ENCODE data around the gene CACNA2D3. TPM values are rescaled to one million over a fixed set of nuclear protein-coding genes. Genes with fewer than 3 reads are reported as not detected.

Gene CACNA2D3
- polyA plus RNA-seq, 1 donor, result 0.97 TPM

DNA sequence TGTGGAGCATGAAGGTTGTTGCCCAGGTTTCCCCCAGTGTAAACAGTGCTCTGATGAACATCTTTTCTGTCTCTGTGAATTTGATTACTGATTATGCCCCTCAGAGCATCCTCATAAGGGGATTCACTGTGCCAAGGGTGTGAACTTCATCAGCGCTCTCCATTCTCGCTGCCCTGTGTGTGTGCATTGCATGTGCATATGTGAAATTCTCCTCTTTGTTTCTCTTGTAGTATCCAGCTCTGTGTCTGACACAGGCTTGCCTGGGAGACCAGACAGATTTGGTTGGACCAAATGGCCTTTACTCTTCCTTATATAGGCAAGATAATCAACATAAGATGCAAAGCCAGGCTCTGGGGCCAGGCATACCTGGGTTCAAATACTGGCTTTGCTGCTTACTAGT, 21.9 kb downstream of the CACNA2D3 start:
- H3K4me3 ChIP-seq (ENCODE audit: low read length), result no peak overlapping the region
- no CpG with 5 or more reads among the region's 2 CpGs for WGBS (ENCODE audit: insufficient coverage, low lambda C conversion rate)
- no peak for DNase-seq

DNA sequence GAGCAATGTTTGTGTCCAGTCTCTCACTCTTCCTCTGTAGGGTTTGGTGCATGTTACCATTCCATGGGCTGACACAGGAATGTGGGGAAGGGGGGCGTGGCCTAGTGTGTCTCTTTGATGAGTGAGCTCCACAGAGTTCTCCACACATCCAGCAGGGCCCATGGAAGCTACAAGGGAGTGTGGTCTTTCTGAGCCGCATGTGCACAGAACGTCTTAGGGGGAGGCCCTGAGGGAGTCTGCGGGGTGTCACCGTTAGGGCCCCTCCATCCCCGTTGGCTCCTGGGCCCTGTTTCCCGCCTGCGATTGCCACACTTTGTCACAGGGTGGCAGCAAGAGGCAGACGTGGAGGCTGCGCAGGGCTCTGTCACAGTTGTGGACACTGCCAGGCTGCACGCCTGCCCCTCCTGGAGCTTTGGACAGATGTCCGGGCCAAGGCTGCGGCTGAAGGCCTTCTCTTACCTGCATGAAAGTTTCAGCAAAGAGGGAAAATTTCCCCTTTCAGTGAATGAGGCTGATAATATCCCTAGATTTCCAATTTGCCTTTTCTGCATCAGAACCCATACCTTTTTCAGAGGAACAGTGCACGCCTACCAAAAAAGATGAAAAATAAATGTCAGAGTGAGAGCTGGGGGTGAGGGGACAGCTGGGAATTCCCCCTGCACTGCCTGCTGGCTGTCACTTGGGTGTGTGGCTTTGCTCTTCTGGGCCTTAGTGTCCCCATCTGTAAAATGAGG, 24.3 kb downstream of the CACNA2D3 start:
- DNase-seq, result peak in 1 of 2 donors; percentile 4
- Histone ChIP-seq H3K4me3 (ENCODE audit: low read length) (no peak overlapping the region), H3K27ac (ENCODE audit: low read length) (no peak overlapping the region), H3K36me3 (ENCODE audit: control insufficient read depth, insufficient read depth, low read length) (no peaks in the 10 kb centered on the region), H3K9me3 (ENCODE audit: control insufficient read depth, low read depth, low read length) (no peaks in the 10 kb centered on the region), H3K4me1 (ENCODE audit: control insufficient read depth, insufficient read depth, low read length) (no peaks in the 10 kb centered on the region), H3K27me3 (ENCODE audit: control insufficient read depth, insufficient read depth, low read length) (no peaks in the 10 kb centered on the region)
- WGBS (ENCODE audit: insufficient coverage, low lambda C conversion rate), result no CpG with 5 or more reads among the region's 14 CpGs

More for the DNA sequence above, 21.9 kb downstream of the CACNA2D3 start:
- Histone ChIP-seq H3K9me3 (ENCODE audit: control insufficient read depth, low read depth, low read length) (no peaks in the 10 kb centered on the region), H3K4me1 (ENCODE audit: control insufficient read depth, insufficient read depth, low read length) (no peaks in the 10 kb centered on the region), H3K27me3 (ENCODE audit: control insufficient read depth, insufficient read depth, low read length) (no peaks in the 10 kb centered on the region), H3K27ac (ENCODE audit: low read length) (no peak overlapping the region), H3K36me3 (ENCODE audit: control insufficient read depth, insufficient read depth, low read length) (no peaks in the 10 kb centered on the region)

DNA sequence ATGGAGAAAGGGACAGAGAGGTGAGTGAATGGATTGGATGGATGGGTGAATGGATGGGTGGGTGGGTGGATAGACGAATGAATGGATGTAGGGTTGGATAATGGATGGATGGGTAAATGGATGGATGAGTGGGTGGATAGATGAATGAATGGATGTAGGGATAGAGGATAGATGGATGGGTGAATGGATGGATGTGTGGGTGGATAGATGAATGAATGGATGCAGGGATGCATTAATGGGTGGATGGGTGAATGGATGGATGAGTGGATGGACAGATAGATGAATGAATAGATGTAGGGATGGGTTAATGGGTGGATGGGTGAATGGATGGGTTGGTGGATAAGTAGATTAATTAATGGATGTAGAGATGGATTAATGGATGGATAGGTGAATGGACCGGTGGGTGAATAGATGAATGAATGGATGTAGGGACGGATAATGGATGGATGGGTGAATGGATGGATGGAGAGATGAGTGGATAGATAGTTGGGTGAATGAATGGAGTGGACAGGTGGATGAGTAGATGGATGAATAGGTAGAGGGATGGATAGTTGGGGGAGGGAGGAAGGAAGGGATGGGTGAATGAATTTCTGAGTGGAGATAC, 28.6 kb downstream of the CACNA2D3 start:
- Histone ChIP-seq H3K4me1 (ENCODE audit: control insufficient read depth, insufficient read depth, low read length) (no peaks in the 10 kb centered on the region), H3K4me3 (ENCODE audit: low read length) (no peak overlapping the region), H3K9me3 (ENCODE audit: control insufficient read depth, low read depth, low read length) (no peaks in the 10 kb centered on the region), H3K27me3 (ENCODE audit: control insufficient read depth, insufficient read depth, low read length) (no peaks in the 10 kb centered on the region), H3K36me3 (ENCODE audit: control insufficient read depth, insufficient read depth, low read length) (no peaks in the 10 kb centered on the region), H3K27ac (ENCODE audit: low read length) (no peak overlapping the region)
- 93% methylated on average over 3 of the region's 3 CpGs for WGBS (ENCODE audit: insufficient coverage, low lambda C conversion rate)
- DNase-seq, result no peak

DNA sequence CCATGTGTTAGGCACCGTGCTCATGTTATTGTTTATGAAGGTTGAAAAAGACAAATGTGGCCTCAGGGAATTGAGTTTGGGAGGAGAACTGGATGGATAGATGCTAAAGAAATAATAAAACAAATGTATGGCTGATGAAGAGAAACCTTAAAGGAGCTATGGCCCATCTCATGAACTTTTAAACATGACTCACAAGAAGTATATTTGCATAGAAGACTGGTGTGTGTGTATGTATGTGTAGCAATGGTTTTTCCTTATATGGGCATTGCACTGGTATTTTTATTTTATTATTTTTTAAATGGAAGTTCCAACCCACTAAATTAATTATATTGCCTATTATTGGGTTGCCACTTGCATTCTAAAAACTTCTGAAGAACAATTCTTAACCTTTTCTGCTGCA, 31.1 kb downstream of the CACNA2D3 start:
- H3K27me3 ChIP-seq (ENCODE audit: control insufficient read depth, insufficient read depth, low read length), result no peaks in the 10 kb centered on the region
- no peaks in the 10 kb centered on the region for H3K4me1 ChIP-seq (ENCODE audit: control insufficient read depth, insufficient read depth, low read length)
- H3K9me3 ChIP-seq (ENCODE audit: control insufficient read depth, low read depth, low read length), result no peaks in the 10 kb centered on the region
- no peak for DNase-seq
- no peak overlapping the region for H3K27ac ChIP-seq (ENCODE audit: low read length)
- WGBS (ENCODE audit: insufficient coverage, low lambda C conversion rate), result no CpG with 5 or more reads among the region's 1 CpG
- H3K4me3 ChIP-seq (ENCODE audit: low read length), result no peak overlapping the region
- no peaks in the 10 kb centered on the region for H3K36me3 ChIP-seq (ENCODE audit: control insufficient read depth, insufficient read depth, low read length)

DNA sequence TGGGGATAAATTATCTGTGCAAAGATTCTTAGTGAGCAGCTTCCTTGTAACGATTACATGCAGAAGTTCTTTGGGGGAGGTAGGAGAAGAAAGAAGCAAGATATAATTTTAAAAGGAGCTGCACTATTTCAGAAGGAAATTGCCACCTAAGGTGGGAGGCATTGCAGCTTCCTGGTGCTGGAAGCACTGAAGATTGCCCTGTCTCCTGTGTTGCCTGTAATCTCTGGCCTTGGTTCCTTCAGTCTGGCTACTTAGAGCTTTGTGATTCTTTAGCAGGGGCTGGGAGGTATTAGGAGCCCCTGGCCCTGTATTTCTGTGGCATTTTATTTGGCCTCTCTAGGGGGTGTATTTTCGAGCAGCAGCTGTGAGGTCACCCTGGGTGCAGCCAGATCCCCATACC, 35.5 kb downstream of the CACNA2D3 start:
- Histone ChIP-seq H3K27me3 (ENCODE audit: control insufficient read depth, insufficient read depth, low read length) (no peaks in the 10 kb centered on the region), H3K9me3 (ENCODE audit: control insufficient read depth, low read depth, low read length) (no peaks in the 10 kb centered on the region), H3K27ac (ENCODE audit: low read length) (no peak overlapping the region), H3K4me3 (ENCODE audit: low read length) (no peak overlapping the region), H3K36me3 (ENCODE audit: control insufficient read depth, insufficient read depth, low read length) (no peaks in the 10 kb centered on the region), H3K4me1 (ENCODE audit: control insufficient read depth, insufficient read depth, low read length) (no peaks in the 10 kb centered on the region)
- WGBS (ENCODE audit: insufficient coverage, low lambda C conversion rate), result 0% methylated on average over 1 of the region's 2 CpGs
- DNase-seq, result no peak

DNA sequence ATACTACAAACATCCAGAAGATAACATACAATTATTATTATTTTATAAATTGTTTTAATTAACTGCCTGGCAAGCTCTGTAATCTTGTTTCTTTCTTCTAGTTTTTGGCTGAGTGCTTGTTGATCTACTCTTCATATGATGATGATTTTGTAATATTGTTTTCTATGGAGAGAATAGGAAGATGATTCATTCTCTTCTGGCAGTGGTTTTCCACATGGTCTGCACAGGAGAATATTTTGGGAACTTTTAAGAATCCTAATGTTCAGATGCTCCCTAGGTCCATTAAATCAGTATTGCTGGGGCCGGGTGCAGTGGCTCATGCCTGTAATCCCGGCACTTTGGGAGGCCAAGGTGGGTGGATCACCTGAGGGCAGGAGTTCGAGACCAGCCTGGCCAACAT, 37.6 kb downstream of the CACNA2D3 start:
- Histone ChIP-seq H3K36me3 (ENCODE audit: control insufficient read depth, insufficient read depth, low read length) (no peaks in the 10 kb centered on the region), H3K27me3 (ENCODE audit: control insufficient read depth, insufficient read depth, low read length) (no peaks in the 10 kb centered on the region), H3K9me3 (ENCODE audit: control insufficient read depth, low read depth, low read length) (no peaks in the 10 kb centered on the region), H3K4me1 (ENCODE audit: control insufficient read depth, insufficient read depth, low read length) (no peaks in the 10 kb centered on the region), H3K27ac (ENCODE audit: low read length) (no peak overlapping the region), H3K4me3 (ENCODE audit: low read length) (no peak overlapping the region)
- WGBS (ENCODE audit: insufficient coverage, low lambda C conversion rate), result no CpG with 5 or more reads among the region's 3 CpGs
- DNase-seq, result no peak

DNA sequence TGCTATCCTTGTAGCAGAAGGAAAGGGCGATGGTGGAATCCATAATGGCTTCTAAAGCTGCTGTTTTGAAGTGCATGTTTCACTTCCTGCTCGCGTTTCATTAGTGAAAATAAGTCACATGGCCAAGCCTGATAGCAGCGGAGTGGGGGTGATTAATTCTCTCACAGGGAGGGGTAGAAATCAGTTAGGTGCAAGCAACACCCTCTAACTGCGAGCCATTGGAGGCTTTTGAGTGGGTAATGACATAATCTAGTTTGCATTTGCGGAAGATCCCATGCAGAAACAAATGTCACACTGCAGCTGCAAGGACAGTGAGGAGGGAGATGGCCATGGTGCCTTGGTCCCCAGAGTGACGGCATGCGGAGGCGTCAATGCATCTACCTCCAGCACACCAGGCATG, 41.1 kb downstream of the CACNA2D3 start:
- Histone ChIP-seq H3K27me3 (ENCODE audit: control insufficient read depth, insufficient read depth, low read length) (no peaks in the 10 kb centered on the region), H3K4me3 (ENCODE audit: low read length) (no peak overlapping the region), H3K36me3 (ENCODE audit: control insufficient read depth, insufficient read depth, low read length) (no peaks in the 10 kb centered on the region), H3K4me1 (ENCODE audit: control insufficient read depth, insufficient read depth, low read length) (no peaks in the 10 kb centered on the region), H3K9me3 (ENCODE audit: control insufficient read depth, low read depth, low read length) (no peaks in the 10 kb centered on the region), H3K27ac (ENCODE audit: low read length) (no peak overlapping the region)
- DNase-seq, result no peak
- no CpG with 5 or more reads among the region's 9 CpGs for WGBS (ENCODE audit: insufficient coverage, low lambda C conversion rate)

DNA sequence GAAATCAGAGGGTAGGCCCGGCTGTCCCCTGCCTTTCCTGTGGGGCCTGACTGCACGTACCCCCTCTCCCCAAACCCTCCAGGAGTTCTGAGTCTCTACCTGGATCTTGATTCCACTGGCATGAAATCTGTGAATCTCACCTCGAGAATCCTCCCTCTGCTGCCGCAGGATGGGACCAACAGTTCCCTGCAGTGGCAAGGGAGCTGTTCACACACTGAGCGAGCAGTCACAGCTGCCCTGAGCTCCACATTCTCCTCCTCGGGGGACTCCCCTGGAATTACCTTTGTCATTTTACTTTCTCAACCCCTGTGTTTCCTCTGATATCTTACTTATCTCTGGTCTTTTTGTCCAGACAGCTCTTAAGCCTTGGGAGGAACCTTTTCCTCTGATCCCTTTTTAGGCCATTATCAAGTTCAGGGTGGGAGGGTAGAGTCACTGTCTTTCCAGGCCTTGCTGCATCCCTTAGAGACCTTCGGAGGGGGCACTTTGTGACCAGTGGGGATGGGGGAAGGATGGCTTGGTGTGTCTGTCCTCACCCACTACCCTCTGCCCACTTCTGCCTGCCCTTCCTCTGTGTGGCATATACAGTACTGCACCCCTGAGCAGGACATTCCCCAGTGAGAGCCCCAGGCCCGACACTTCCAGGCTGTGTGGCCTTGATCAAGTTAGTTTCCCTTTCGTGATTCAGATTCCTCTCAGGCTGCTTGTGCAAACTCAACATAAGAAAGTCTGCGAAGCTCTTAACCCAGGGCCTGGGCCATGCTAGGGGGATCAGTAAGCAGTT, 42.0 kb downstream of the CACNA2D3 start:
- H3K4me1 ChIP-seq (ENCODE audit: control insufficient read depth, insufficient read depth, low read length), result no peaks in the 10 kb centered on the region
- H3K36me3 ChIP-seq (ENCODE audit: control insufficient read depth, insufficient read depth, low read length), result no peaks in the 10 kb centered on the region
- H3K9me3 ChIP-seq (ENCODE audit: control insufficient read depth, low read depth, low read length), result no peaks in the 10 kb centered on the region
- no peaks in the 10 kb centered on the region for H3K27me3 ChIP-seq (ENCODE audit: control insufficient read depth, insufficient read depth, low read length)
- 72% methylated on average over 3 of the region's 10 CpGs for WGBS (ENCODE audit: insufficient coverage, low lambda C conversion rate)
- H3K27ac ChIP-seq (ENCODE audit: low read length), result no peak overlapping the region
- no peak overlapping the region for H3K4me3 ChIP-seq (ENCODE audit: low read length)
- DNase-seq, result no peak

DNA sequence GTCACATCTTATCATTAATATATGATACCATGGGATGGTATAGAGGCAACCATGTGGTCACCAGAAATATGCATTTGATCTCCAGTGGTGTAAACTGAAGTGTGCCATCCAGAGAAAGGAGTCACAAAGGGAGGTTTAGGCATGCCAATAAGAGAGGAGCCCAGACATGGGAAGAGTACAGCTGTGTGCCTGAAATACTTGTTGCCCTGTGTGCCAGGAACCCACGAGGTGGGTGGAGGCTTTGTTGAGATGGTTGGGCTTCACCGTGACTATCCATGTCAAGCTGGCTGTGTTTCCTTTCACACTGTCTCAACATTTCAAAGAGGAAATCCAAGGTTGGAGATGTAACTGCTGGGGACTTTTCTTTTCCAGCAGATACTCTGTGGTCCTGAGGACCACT, 43.5 kb downstream of the CACNA2D3 start:
- Histone ChIP-seq H3K27ac (ENCODE audit: low read length) (no peak overlapping the region), H3K27me3 (ENCODE audit: control insufficient read depth, insufficient read depth, low read length) (no peaks in the 10 kb centered on the region), H3K4me3 (ENCODE audit: low read length) (no peak overlapping the region), H3K36me3 (ENCODE audit: control insufficient read depth, insufficient read depth, low read length) (no peaks in the 10 kb centered on the region), H3K4me1 (ENCODE audit: control insufficient read depth, insufficient read depth, low read length) (no peaks in the 10 kb centered on the region), H3K9me3 (ENCODE audit: control insufficient read depth, low read depth, low read length) (no peaks in the 10 kb centered on the region)
- WGBS (ENCODE audit: insufficient coverage, low lambda C conversion rate), result no CpG with 5 or more reads among the region's 2 CpGs
- no peak for DNase-seq

DNA sequence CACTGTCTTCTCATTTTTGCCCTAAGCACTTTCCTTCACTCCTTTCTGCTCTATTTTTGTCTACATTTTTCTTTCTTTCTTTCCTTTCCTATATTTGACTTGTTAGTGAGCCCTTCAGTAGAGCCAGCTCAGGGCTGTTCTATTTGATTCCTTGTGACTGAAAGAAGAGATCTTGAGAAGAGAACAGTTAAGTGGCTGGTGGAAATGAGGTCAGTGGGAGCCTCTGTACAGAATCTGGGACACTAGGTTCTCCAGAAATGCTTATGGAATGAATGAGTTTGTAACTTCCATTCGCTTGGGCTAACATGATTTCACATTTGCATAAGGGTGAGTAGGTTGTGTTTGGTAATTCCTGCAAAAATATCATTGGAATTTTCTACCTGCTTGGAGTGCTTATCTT, 45.6 kb downstream of the CACNA2D3 start:
- Histone ChIP-seq H3K27ac (ENCODE audit: low read length) (no peak overlapping the region), H3K4me1 (ENCODE audit: control insufficient read depth, insufficient read depth, low read length) (no peaks in the 10 kb centered on the region), H3K4me3 (ENCODE audit: low read length) (no peak overlapping the region), H3K27me3 (ENCODE audit: control insufficient read depth, insufficient read depth, low read length) (no peaks in the 10 kb centered on the region), H3K36me3 (ENCODE audit: control insufficient read depth, insufficient read depth, low read length) (no peaks in the 10 kb centered on the region), H3K9me3 (ENCODE audit: control insufficient read depth, low read depth, low read length) (no peaks in the 10 kb centered on the region)
- DNase-seq, result no peak
- no CpG with 5 or more reads among the region's 1 CpG for whole genome bisulfite sequencing (ENCODE audit: insufficient coverage, low lambda C conversion rate)
